HS-27A (cell line): ENCODE measurements around the gene SURF1.
"Not testable (repeated sequence)": the region's sequence is repeated elsewhere in the genome, so short reads cannot be mapped to it uniquely, and the experiment has no call there.

Experiments used
- DNase-seq: peaks from one replicate; pipeline ENCODE4 v3.0.0-alpha.2; 2012; ENCODE audit warnings: low read depth, missing footprints

Gene SURF1

GRCh38 chr9:133342570-133342969, 13.7 kb downstream of the SURF1 start:
- DNase-seq = no peak

- no peak for DNase-seq
These were observed 14.2 kb downstream of the SURF1 start for GRCh38 chr9:133342069-133342406.

GRCh38 chr9:133341369-133342068, 14.8 kb downstream of the SURF1 start:
- no peak for DNase-seq

- DNase-seq = no peak
These were observed 15.4 kb downstream of the SURF1 start for GRCh38 chr9:133340916-133341315.

GRCh38 chr9:133340256-133340655, 16.0 kb downstream of the SURF1 start:
- DNase-seq = no peak

- no peak for DNase-seq
These were observed 16.6 kb downstream of the SURF1 start for GRCh38 chr9:133339641-133340040.

GRCh38 chr9:133335924-133336811, 20.1 kb downstream of the SURF1 start, which contains the start of gene SURF6:
Gene SURF6 (minus strand): TSS chr9:133336188. CDS start chr9:133336132, 56 bp downstream.
- DNase-seq = no peak

- DNase-seq = not testable (repeated sequence)
These were observed 21.4 kb downstream of the SURF1 start for GRCh38 chr9:133334888-133335287.

GRCh38 chr9:133334161-133334560, 22.1 kb downstream of the SURF1 start:
- DNase-seq = no peak

- DNase-seq = no peak
These were observed 22.7 kb downstream of the SURF1 start for GRCh38 chr9:133333566-133333965.

- no peak for DNase-seq
These were observed 23.3 kb downstream of the SURF1 start for GRCh38 chr9:133333011-133333410.

- DNase-seq = no peak
These were observed 23.9 kb downstream of the SURF1 start for GRCh38 chr9:133332381-133332730.

- no peak for DNase-seq
These were observed 24.5 kb downstream of the SURF1 start for GRCh38 chr9:133331641-133332380.

- no peak for DNase-seq
These were observed 25.1 kb downstream of the SURF1 start for GRCh38 chr9:133331221-133331620.

GRCh38 chr9:133329306-133330156, 26.8 kb downstream of the SURF1 start:
- DNase-seq = not testable (repeated sequence)

- no peak for DNase-seq
These were observed 28.3 kb downstream of the SURF1 start for GRCh38 chr9:133327834-133328484.

- DNase-seq = not testable (repeated sequence)
These were observed 29.3 kb downstream of the SURF1 start for GRCh38 chr9:133327021-133327420.

- no peak for DNase-seq
These were observed 32.1 kb downstream of the SURF1 start for GRCh38 chr9:133323991-133324703.

- DNase-seq = no peak
These were observed 33.1 kb downstream of the SURF1 start for GRCh38 chr9:133323211-133323610.

- DNase-seq = no peak
These were observed 33.6 kb downstream of the SURF1 start for GRCh38 chr9:133322701-133323100.
